Esophagus (tissue), 2 donors: Measurements from ENCODE around the gene TBC1D7. TPM values are rescaled to one million over a fixed set of nuclear protein-coding genes. Genes with fewer than 3 reads are reported as not detected.

Experiments used
- H3K27ac ChIP-seq, 2 donors: one replicate each; pipeline ENCODE4 v1.5.1; 2013; ENCODE audit warnings: low read depth in 2 of 2, mild to moderate bottlenecking in 2 of 2, inconsistent platforms in 1 of 2, low read length in 1 of 2, moderate library complexity in 1 of 2
- H3K27me3 ChIP-seq, 2 donors: one replicate each; pipeline ENCODE4 v1.6.1; 2013; ENCODE audit warnings: low read length in 2 of 2, control low read depth in 1 of 2, mild to moderate bottlenecking in 1 of 2; ENCODE audit not compliant: insufficient read depth in 2 of 2, control insufficient read depth in 1 of 2
- H3K36me3 ChIP-seq, 2 donors: one replicate each; pipeline ENCODE4 v1.6.1; 2013; ENCODE audit warnings: low read length in 1 of 2; ENCODE audit not compliant: control insufficient read depth in 2 of 2, insufficient read depth in 2 of 2
- H3K4me1 ChIP-seq, 2 donors: one replicate each; pipeline ENCODE4 v1.6.1; 2013; ENCODE audit warnings: low read length in 1 of 2; ENCODE audit not compliant: control insufficient read depth in 2 of 2, insufficient read depth in 2 of 2
- H3K4me3 ChIP-seq, 2 donors: one replicate each; pipeline ENCODE4 v1.5.1; 2013; ENCODE audit warnings: low read length in 2 of 2, mild to moderate bottlenecking in 2 of 2, low read depth in 1 of 2, moderate library complexity in 1 of 2
- H3K9me3 ChIP-seq, 2 donors: one replicate each; pipeline ENCODE4 v1.6.1; 2013; ENCODE audit warnings: mild to moderate bottlenecking in 2 of 2, low read depth in 1 of 2, low read length in 1 of 2, moderate library complexity in 1 of 2; ENCODE audit not compliant: control insufficient read depth in 2 of 2, insufficient read depth in 1 of 2
- WGBS, 2 donors: extraction: QIAGEN DNeasy Blood & Tissue Kit; methylation state at CpG; one replicate each; pipeline ENCODE4 v1.1.7; 2013; 5-methylcytosine and 5-hydroxymethylcytosine counted together
- polyA plus RNA-seq, 2 donors: library from polyadenylated mRNA; stranded (reverse); fragments of 200-250 nt; gene quantifications; one replicate each; pipeline ENCODE4 v1.2.3, GENCODE V29; 2013
- donor health status: healthy with polysubstance abuse.
- donor health status: Bipolar disorder and iron deficiency.

Gene TBC1D7
- 10 to 100 TPM in 1 of 2 donors, 1 to 10 TPM in 1; 7.7 to 16.9 TPM for polyA plus RNA-seq

GRCh38 chr6:13328076-13328874, at the start of gene TBC1D7:
TSS of gene TBC1D7 (minus strand) at chr6:13328537. CDS start at chr6:13326898, 1,639 bp downstream.
- 0% methylated on average over 36 to 63 of the region's 63 CpGs for WGBS, 2 donors
- H3K4me3 ChIP-seq: peak within 1 kb of the TSS; percentile 81 to 87

GRCh38 chr6:13377054-13377758, 48.9 kb upstream of the TBC1D7 start:
- H3K9me3 ChIP-seq: no peaks in the 10 kb centered on the region
- H3K27ac ChIP-seq: no peak overlapping the region
- H3K4me3 ChIP-seq: no peak overlapping the region
- WGBS, 2 donors: 94 to 100% methylated on average over 2 of the region's 2 CpGs
- H3K36me3 ChIP-seq: no peaks in the 10 kb centered on the region
- no peaks in the 10 kb centered on the region for H3K27me3 ChIP-seq
- peaks cover 3 to 12% of the 10 kb centered on the region in 2 donors for H3K4me1 ChIP-seq

More at GRCh38 chr6:13328076-13328874, at the start of gene TBC1D7:
- Histone ChIP-seq H3K9me3 (no peaks in the 10 kb centered on the region), H3K36me3 (no peaks in the 10 kb centered on the region), H3K27me3 (no peaks in the 10 kb centered on the region), H3K4me1 (no peaks in the 10 kb centered on the region), H3K27ac (peak within 1 kb of the TSS; percentile 98 to 100)

GRCh38 chr6:13375360-13375878, 47.1 kb upstream of the TBC1D7 start:
- Histone ChIP-seq H3K4me3 (no peak overlapping the region), H3K36me3 (no peaks in the 10 kb centered on the region), H3K27me3 (no peaks in the 10 kb centered on the region), H3K9me3 (no peaks in the 10 kb centered on the region), H3K27ac (no peak overlapping the region), H3K4me1 (peaks cover 0 to 10% of the 10 kb centered on the region in 2 donors)
- 80 to 82% methylated on average over 9 of the region's 9 CpGs for WGBS, 2 donors

GRCh38 chr6:13373919-13374318, 45.6 kb upstream of the TBC1D7 start:
- peaks cover 0 to 6% of the 10 kb centered on the region in 2 donors for H3K4me1 ChIP-seq
- H3K36me3 ChIP-seq: no peaks in the 10 kb centered on the region
- H3K27me3 ChIP-seq: no peaks in the 10 kb centered on the region
- H3K27ac ChIP-seq: no peak overlapping the region
- 90 to 97% methylated on average over 1 of the region's 1 CpG for WGBS, 2 donors
- H3K4me3 ChIP-seq: no peak overlapping the region
- H3K9me3 ChIP-seq: no peaks in the 10 kb centered on the region

GRCh38 chr6:13373488-13373886, 45.1 kb upstream of the TBC1D7 start:
- peaks cover 0 to 4% of the 10 kb centered on the region in 2 donors for H3K4me1 ChIP-seq
- H3K27ac ChIP-seq: no peak overlapping the region
- no peaks in the 10 kb centered on the region for H3K36me3 ChIP-seq
- no peaks in the 10 kb centered on the region for H3K27me3 ChIP-seq
- H3K9me3 ChIP-seq: no peaks in the 10 kb centered on the region
- WGBS, 2 donors: 58 to 85% methylated on average over 1 of the region's 1 CpG
- no peak overlapping the region for H3K4me3 ChIP-seq

- WGBS, 2 donors: 72 to 84% methylated on average over 9 of the region's 9 CpGs
- H3K27me3 ChIP-seq: no peaks in the 10 kb centered on the region
- H3K4me1 ChIP-seq: peaks cover 0 to 4% of the 10 kb centered on the region in 2 donors
- H3K9me3 ChIP-seq: no peaks in the 10 kb centered on the region
- H3K4me3 ChIP-seq: no peak overlapping the region
- no peak overlapping the region for H3K27ac ChIP-seq
- no peaks in the 10 kb centered on the region for H3K36me3 ChIP-seq
Measured at GRCh38 chr6:13372688-13373487, 44.6 kb upstream of the TBC1D7 start.

GRCh38 chr6:13372076-13372475, 43.7 kb upstream of the TBC1D7 start:
- no peaks in the 10 kb centered on the region for H3K27me3 ChIP-seq
- no peaks in the 10 kb centered on the region for H3K9me3 ChIP-seq
- 76 to 83% methylated on average over 6 of the region's 6 CpGs for WGBS, 2 donors
- H3K27ac ChIP-seq: no peak overlapping the region
- peaks cover 0 to 4% of the 10 kb centered on the region in 2 donors for H3K4me1 ChIP-seq
- H3K4me3 ChIP-seq: no peak overlapping the region
- no peaks in the 10 kb centered on the region for H3K36me3 ChIP-seq

GRCh38 chr6:13371421-13372072, 43.2 kb upstream of the TBC1D7 start:
- Histone ChIP-seq H3K27me3 (no peaks in the 10 kb centered on the region), H3K27ac (no peak overlapping the region), H3K4me1 (peaks cover 0 to 4% of the 10 kb centered on the region in 2 donors), H3K4me3 (no peak overlapping the region), H3K9me3 (no peaks in the 10 kb centered on the region), H3K36me3 (no peaks in the 10 kb centered on the region)
- WGBS, 2 donors: 79 to 81% methylated on average over 9 of the region's 9 CpGs

GRCh38 chr6:13370623-13371022, 42.3 kb upstream of the TBC1D7 start:
- Histone ChIP-seq H3K36me3 (no peaks in the 10 kb centered on the region), H3K4me3 (no peak overlapping the region), H3K9me3 (no peaks in the 10 kb centered on the region), H3K27ac (no peak overlapping the region), H3K4me1 (peaks cover 0 to 4% of the 10 kb centered on the region in 2 donors), H3K27me3 (no peaks in the 10 kb centered on the region)
- WGBS, 2 donors: 69 to 80% methylated on average over 5 of the region's 5 CpGs
